Measurements from ENCODE around the gene ADGRF1.
A peak's percentile ranks its signal among the peaks of the same experiment; 100 is the strongest.

ADGRF1 gene

DNA sequence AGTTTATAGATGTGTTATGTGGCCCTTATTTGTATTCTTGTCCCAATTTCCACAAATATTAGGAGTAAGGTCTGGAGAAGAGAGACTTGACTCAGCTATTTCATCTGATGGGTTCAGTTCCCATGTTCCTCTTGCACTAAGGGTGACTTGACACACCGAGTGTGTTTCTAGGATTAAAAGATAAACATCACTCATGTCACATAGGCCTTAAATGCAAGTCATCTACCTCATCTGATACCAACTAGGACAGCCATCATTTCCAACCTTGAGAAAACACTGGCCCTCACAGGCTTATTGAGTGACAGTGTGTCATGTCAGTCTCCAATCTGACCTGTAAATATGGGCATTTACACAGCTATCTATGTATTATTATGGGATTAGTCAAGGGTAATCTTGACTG lies 67.3 kb downstream of the ADGRF1 start:
- DNase-seq = no peak

DNA sequence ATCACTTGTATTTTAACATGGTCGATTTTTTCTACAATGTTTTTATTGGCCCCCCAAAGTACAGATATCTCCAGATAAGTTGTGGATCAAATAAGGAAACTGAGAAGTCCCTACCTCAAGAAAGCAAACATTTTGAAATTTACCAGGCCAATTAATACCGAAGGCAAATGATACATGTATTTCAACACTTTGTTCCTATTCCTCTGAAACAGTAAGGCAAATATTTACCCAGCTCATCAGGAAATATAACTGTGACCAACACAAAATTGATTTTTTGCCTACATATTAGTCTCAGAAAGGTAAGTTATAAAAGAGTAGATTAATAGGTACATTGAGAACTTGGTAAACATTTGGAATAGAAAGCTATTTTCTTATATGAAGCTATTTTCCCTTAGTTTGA lies 69.1 kb downstream of the ADGRF1 start:
- DNase-seq = no peak

GRCh38 chr6:46972531-46972930 lies 69.6 kb downstream of the ADGRF1 start:
- no peak for DNase-seq

GRCh38 chr6:46969206-46969605 lies 72.9 kb downstream of the ADGRF1 start:
- no peak for DNase-seq

GRCh38 chr6:46967826-46968349 lies 74.2 kb downstream of the ADGRF1 start:
- peak; percentile 45 for DNase-seq

- no peak for DNase-seq
These were observed 77.2 kb downstream of the ADGRF1 start for GRCh38 chr6:46964716-46965519.

GRCh38 chr6:46963626-46964025 lies 78.5 kb downstream of the ADGRF1 start:
- DNase-seq = peak; percentile 78

- DNase-seq = no peak
These were observed 79.1 kb downstream of the ADGRF1 start for GRCh38 chr6:46963039-46963438.

DNA sequence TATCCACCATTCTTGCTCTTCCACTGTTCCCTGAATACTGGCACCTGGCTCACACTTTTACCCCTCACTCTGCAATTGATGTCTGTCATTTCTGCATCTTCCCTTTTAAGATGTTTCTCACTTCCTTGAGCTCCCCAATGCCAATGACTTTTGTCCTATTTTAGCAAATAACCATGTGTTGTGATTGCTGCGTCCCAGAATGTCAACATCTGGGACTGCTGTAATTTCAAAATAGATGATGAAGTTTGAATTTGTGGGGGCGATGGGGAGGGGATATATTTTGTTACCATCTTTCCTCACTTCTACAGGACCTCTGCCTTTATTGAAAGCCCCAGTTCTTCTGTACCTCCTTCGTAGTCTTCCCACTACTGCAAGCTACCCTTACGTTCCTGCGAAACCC lies 80.4 kb downstream of the ADGRF1 start:
- no peak for DNase-seq

DNA sequence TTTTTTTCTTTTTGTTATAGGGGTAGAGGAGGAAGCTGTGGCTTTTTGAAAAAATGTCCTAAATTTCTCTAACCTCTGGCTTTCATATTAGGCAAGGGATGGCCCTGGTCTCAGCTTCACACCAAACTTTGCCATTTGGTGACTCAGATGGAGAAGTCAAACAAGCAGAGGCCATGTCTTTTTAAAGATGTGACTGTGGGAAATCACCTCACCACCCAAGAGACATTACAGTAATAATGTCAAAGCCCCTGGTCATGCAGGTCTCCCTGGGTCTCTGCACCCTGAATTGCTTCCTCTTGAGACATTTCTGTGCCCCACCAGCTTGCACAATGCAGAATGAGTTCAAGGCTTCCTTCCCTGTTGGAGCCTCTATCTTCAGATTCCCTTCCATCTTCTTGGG lies 80.9 kb downstream of the ADGRF1 start:
- DNase-seq = no peak

GRCh38 chr6:46959419-46959818 lies 82.7 kb downstream of the ADGRF1 start:
- DNase-seq = no peak

- no peak for DNase-seq
These were observed 85.7 kb downstream of the ADGRF1 start for GRCh38 chr6:46956409-46956808.

GRCh38 chr6:46954837-46955451 lies 87.2 kb downstream of the ADGRF1 start:
- no peak for DNase-seq

GRCh38 chr6:46953921-46954320 lies 88.2 kb downstream of the ADGRF1 start:
- DNase-seq = no peak

GRCh38 chr6:46949632-46950280 lies 92.4 kb downstream of the ADGRF1 start:
- DNase-seq = peak; percentile 24

DNA sequence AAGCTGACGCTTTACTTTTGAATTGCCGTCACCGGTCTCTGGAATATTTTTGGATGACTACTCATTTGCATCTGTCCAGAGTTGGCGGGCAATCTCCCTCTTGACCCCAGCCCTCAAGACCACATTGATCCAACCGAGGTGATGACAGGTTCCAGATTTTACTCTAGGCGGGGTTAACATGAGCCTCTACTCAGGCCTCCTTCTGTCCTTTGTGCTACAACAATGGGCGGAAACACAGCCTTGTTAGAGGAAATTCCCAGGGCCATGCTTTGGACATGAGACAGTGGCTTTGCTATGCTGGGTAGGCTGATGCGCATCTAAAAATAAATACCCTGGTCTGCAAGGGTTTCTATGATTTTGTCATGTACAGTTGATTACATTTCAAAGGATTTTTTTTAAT lies 93.4 kb downstream of the ADGRF1 start:
- no peak for DNase-seq

Data from kidney glomerular epithelial cell (primary cell).